Activated CD4-positive, alpha-beta T cell treated with anti-CD3 and anti-CD28 coated beads for 4 hours (primary cell): ENCODE results near the gene LINC01488.

Experiments used
- DNase-seq, 2 donors: peaks; one replicate each; pipeline ENCODE4 v3.0.0-alpha.2; 2020

LINC01488 gene

DNA sequence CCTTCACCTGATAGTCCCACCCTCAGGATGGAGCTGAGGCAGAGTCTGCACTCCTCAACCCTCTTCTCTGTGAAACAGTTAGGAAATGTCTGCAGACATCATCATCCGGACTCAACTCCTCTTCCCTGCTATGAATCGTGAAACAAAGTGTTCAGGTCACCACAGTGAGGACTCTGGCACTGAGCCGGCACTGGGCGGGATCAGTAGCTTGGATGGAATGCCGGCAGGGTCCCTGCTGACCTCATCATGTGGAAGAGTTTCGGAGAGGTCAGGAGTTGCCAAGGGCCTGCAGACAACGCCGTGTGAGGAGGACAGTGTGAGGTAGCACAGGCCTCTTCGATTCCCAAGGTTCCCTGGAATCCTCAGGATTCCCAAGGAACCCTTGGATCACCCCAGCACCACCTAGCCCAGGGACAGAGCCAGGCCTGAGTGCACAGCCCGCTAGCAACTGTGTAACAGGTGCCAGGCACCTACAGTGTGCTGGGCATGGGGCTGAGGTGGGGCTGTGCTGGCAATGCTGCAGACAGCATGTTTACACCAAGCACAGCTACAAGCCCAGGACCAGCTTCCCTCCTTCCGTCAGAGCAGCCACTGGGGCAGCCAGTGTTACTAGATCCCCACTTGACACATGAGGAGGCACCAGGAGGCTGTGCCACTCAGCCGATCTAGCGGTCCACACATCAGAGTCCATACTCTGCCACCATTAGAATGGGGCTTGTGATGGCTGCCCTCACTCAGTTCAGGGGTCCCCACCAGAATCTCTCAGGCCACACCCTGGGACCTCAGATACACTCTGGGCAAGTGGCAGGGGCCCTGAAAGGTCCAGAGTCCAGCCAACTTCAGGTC, 693 bp upstream of the LINC01488 start:
- no peak for DNase-seq

DNA sequence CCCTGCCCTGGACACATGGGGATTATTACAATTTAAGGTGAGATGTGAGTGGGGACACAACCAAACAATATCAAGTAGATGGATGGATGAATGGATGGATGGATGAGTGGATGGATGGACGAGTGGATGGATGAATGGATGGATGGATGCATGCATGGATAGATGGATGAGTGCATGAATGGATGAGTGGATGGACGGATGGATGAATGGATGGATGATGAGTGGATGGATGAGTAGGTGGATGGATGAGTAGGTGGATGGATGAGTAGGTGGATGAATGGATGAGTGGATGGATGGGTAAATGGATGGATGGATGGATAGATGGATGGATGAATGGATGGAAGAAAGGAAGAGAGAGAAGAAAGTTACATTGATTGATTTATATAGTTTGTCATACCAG, 859 bp downstream of the LINC01488 start:
- no peak for DNase-seq

DNA sequence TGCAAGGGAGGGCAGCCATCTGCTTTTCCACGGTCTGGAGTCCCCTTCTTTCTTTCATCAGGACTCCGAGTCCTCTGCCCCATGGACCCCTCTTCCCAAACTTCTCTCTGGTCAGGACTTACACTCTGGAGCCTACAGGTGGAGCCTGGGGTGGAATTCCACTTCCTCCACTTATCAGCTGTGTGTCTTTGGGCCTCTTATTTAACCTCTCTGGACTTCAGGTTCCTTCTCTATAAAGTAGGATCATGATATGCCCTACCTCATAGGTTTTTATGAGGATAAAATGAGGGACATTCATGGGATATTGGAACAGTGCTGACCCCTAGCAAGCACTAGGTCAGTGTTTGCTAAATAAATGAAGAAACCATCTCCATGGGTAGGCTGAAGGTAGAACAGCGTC, 1.7 kb downstream of the LINC01488 start:
- no peak for DNase-seq

DNA sequence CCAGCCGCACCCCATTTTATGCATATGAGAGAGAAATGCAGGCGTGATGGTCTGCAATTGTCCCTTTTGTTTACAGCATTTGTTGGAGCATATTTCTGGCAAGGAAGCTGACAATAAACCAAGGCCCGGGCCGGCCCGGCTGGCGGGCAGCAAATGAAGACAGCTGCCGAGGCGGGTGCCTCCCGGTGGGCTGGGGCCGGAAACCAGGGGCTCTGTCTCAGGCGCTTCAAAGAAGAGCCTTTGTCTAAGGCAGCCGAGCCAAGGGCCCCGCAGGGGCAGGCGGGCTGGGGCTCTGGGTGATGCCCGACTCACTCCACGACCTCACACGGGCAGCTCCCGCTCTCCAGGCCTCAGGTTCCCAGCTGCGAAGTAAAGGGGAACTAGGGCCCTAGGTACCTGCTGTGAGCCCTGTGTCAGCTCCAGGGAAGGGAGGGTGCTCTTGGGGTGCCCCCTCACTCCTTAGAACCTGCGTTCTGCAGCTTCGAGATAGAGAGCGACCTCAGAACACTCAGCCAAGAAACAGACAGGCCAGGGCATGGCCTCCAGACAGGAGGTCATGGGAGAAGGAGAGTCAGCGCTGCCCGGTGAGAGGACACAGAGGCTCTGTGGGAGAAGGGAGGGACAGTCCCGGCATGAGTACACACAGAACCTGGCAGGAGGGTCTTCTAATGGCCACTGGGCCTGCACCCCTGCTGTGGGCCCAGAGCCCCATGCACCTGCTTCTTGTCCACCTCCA, 2.4 kb downstream of the LINC01488 start:
- no peak for DNase-seq

- no peak for DNase-seq
Measured at GRCh38 chr11:69484427-69485259, 3.2 kb downstream of the LINC01488 start.

- no peak for DNase-seq
Measured at GRCh38 chr11:69485337-69486041, 4.0 kb downstream of the LINC01488 start.

- no peak for DNase-seq
Measured at GRCh38 chr11:69486056-69486772, 4.8 kb downstream of the LINC01488 start.

GRCh38 chr11:69486773-69487291, 5.4 kb downstream of the LINC01488 start:
- no peak for DNase-seq

GRCh38 chr11:69487391-69487790, 5.9 kb downstream of the LINC01488 start:
- DNase-seq = no peak

- DNase-seq = no peak
Measured at GRCh38 chr11:69487849-69488542, 6.5 kb downstream of the LINC01488 start.

DNA sequence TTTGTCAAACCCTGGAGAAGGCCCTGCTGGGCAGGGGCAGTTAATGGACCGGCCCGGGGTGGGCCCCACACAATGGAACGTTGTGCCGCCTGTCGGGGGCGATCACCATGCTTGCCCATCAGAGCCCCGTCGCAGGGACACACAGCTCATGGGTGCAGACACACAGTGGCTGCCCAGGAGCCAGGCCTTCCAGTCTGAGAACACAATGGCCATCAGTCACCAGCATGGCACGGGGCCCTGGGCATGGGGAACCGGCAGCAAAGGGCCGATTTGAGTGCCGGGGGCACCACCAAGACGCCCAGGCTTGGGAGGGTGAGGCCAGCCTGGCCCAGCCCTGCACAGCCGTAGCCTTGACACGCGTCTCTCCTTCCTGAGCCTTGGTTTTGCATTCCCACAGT, 7.1 kb downstream of the LINC01488 start:
- no peak for DNase-seq

DNA sequence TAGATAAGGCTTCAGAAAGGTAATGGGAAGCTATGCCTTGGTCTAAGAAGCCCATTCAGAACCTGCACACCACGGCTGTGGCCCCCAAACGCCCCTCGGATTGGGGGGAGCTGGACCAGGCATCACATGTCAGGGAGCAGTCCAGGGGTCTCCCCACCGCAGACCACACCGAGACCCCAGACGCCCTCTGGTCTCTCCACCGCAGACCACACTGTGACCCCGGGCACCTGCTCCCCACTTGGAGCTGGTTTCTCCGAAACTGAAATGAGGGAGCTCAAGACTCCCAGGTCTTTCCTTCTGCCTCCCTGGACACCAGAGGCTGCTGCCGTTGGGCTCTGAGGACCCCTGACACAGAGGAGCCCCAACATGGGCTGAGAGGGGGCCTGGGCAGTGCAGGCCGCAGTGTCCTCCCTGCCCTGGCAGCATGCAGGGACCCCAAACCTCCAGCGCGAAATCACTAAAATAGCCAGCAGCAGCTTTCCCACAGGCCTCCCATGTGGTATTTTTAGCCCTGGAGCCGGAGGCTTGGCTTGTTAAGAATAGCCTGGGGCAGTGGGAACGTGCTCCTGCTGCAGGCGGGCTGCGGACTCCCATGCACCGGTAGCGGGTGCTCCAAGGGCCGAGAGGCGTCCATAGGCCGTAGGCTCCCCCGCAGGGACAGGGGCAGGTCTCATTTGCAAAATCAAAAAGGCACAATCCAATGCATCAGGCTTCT, 7.7 kb downstream of the LINC01488 start:
- no peak for DNase-seq

- DNase-seq = no peak
Measured at GRCh38 chr11:69489746-69490365, 8.4 kb downstream of the LINC01488 start.

DNA sequence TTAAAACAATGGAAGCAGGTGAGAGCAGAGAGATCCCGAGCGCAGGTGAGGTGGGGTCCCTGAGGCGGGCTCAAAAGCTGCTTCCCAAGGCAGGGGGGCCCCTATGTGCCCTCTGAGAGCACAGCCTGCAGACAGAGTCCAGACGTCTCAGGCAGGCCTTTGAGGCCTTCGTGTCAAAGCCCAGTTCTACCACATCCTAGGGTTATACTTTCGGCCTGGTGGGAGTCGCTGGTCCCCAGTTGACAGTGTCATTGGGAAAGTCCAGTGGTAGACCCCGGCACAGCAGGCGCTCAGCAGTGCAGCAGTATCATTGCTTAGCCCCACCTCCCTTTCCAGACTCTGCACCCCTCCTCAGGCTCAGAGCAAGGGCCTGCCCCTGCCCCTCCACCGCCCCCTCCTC, 9.1 kb downstream of the LINC01488 start:
- no peak for DNase-seq

DNA sequence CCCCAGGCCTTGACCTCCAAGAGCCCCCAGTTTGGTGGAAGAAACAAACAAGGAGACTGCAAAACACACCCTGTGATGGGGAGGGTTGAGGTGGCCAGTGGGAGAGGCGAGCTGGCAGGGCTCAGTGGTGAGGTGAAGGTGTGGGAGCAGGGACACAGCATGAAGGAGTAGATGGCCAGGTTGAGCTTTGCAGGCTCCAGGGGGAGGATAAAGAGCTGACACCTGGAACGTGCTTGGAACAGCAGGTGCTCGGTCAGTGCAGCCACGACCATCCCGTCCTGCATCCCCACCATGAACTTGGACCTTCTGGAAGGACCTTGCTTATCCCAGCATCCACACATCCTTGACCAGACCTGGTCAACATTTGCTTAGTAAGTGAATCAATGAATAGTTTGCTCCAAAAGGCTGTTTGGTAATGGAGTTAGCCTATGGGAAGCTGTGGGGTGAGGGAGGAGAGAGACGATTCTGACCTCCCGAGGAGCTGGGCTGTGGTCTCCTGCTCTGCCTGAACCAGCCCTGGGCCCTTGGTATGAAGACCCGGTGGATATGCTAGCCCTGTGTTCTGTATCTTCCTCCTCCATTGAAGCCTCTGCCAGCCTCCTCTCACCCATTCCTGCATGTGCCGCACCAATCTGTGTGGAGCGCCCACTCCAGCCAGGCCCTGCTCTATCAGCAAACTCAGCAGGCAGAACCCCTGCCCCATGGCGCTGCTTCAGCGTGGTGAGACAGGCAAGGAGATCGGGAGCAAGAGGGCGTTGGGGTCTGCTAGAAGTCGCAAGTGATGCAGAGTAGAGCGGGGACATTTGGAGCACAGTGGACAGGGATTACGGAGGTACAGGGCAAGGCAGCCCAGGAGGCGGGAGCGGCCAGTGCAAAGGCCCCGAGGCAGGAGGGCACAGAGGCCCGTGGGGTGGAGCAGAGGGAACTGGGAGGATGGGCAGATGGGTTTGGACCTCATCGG, 9.9 kb downstream of the LINC01488 start:
- DNase-seq = no peak

GRCh38 chr11:69492201-69492991, 10.9 kb downstream of the LINC01488 start:
- DNase-seq = no peak

GRCh38 chr11:69493931-69494821, 12.7 kb downstream of the LINC01488 start:
- DNase-seq = no peak
